Measurements from ENCODE around the gene YWHAE. TPM values are rescaled to one million over a fixed set of nuclear protein-coding genes. Genes with fewer than 3 reads are reported as not detected.

YWHAE gene
- total RNA-seq, 1 donor from 2014 or later = 480 TPM

Other genes starting within 250 kb of the YWHAE start
- gene ABR, start 220.2 kb downstream of the YWHAE start, total RNA-seq = 103 TPM
- gene BHLHA9, start 129.8 kb downstream of the YWHAE start, total RNA-seq = not detected
- 241 TPM for gene TRARG1, start 120.6 kb downstream of the YWHAE start, total RNA-seq
- gene CRK, start 56.0 kb upstream of the YWHAE start, total RNA-seq = 97.0 TPM
- gene MYO1C, start 92.5 kb upstream of the YWHAE start, total RNA-seq = 552 TPM
- 77.6 TPM for gene INPP5K, start 116.4 kb upstream of the YWHAE start, total RNA-seq
- gene PITPNA, start 162.6 kb upstream of the YWHAE start, total RNA-seq = 80.1 TPM
- 31.4 TPM for gene SLC43A2, start 228.6 kb upstream of the YWHAE start, total RNA-seq
- gene SCARF1, start 245.5 kb upstream of the YWHAE start, total RNA-seq = 25.7 TPM
- gene RILP, start 249.6 kb upstream of the YWHAE start, total RNA-seq = 31.4 TPM